Measurements from ENCODE around the gene HEG1. TPM values are rescaled to one million over a fixed set of nuclear protein-coding genes. Genes with fewer than 3 reads are reported as not detected.

Gene HEG1
- total RNA-seq, 1 experiment from 2014 or later: 14.6 TPM

DNA sequence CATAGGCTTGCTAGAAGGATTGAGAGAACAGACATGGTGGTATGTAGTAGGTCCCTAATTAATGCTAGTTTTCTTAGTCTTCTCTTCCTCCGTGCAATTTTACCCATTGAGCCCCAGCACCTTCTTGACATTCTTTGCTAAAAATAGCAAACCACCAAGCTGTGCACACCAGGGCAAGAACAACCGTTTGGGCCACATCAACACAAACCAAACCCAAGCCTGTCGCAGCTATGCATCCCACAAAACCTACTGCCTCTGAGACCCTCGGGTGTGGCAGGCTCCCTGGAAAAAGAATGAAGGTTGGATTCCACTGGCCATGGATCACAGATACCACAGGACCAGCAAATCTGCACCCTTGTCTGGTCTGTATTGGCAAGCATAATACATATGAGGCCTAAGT lies 27.1 kb downstream of the HEG1 start:
- ChIA-PET CTCF (no interaction called here), POLR2A (no interaction called here)
- Mint-ChIP-seq H3K4me1 (peaks cover 18% of the 10 kb centered on the region), H3K27ac (no peak overlapping the region), H3K27me3 (ENCODE audit: low read depth) (no peaks in the 10 kb centered on the region), H3K4me3 (no peak overlapping the region), H3K9me3 (peaks cover 7% of the 10 kb centered on the region), H3K36me3 (peaks cover 19% of the 10 kb centered on the region)
- TF ChIP-seq, protein P1, sequence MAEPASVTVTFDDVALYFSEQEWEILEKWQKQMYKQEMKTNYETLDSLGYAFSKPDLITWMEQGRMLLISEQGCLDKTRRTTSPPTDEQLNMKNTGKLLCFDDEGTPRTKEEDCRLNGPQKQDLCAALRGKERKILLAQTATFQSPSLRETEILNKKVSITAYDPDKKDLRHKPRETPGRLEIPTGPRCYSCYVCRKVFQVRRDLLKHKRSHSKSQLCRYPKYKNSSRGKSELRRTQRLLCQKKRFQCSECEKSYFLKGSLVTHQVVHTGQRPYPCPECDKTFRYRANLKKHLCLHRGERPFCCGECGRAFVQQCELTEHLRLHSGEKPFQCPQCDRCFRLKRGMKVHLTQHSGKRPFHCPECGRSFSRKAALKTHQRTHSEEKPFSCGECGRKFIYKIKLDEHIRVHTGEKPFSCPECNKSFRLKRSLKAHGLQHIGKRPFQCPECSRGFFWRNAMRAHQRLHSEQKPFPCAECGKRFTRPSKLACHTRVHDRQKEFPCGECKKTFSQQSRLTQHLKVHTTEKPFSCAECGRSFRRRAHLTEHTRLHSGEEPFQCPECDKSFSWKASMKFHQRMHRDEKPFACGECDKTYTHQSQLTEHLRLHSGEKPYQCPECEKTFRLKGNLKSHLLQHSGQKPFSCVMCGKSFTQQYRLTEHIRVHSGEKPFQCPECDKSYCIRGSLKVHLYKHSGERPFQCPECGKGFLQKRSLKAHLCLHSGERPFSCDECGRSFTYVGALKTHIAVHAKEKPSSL (CRISPR knock-in tag; conservative IDR thresholded peaks at IDR 0.05): no peak
- no peak for TF ChIP-seq NR2C2 (CRISPR knock-in tag; IDR thresholded peaks at IDR 0.05)
- no peak for TF ChIP-seq TCF7 (CRISPR knock-in tag; IDR thresholded peaks at IDR 0.05; ENCODE audit: low read depth)
- TF ChIP-seq ZNF423 (CRISPR knock-in tag; IDR thresholded peaks at IDR 0.05): no peak
- TF ChIP-seq, protein P2, sequence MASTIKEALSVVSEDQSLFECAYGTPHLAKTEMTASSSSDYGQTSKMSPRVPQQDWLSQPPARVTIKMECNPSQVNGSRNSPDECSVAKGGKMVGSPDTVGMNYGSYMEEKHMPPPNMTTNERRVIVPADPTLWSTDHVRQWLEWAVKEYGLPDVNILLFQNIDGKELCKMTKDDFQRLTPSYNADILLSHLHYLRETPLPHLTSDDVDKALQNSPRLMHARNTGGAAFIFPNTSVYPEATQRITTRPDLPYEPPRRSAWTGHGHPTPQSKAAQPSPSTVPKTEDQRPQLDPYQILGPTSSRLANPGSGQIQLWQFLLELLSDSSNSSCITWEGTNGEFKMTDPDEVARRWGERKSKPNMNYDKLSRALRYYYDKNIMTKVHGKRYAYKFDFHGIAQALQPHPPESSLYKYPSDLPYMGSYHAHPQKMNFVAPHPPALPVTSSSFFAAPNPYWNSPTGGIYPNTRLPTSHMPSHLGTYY (CRISPR knock-in tag; IDR thresholded peaks at IDR 0.05): no peak
- TF ChIP-seq KAT7 (CRISPR knock-in tag; IDR thresholded peaks at IDR 0.05; ENCODE audit: borderline replicate concordance): no peak
- TF ChIP-seq, protein P3, sequence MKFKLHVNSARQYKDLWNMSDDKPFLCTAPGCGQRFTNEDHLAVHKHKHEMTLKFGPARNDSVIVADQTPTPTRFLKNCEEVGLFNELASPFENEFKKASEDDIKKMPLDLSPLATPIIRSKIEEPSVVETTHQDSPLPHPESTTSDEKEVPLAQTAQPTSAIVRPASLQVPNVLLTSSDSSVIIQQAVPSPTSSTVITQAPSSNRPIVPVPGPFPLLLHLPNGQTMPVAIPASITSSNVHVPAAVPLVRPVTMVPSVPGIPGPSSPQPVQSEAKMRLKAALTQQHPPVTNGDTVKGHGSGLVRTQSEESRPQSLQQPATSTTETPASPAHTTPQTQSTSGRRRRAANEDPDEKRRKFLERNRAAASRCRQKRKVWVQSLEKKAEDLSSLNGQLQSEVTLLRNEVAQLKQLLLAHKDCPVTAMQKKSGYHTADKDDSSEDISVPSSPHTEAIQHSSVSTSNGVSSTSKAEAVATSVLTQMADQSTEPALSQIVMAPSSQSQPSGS (CRISPR knock-in tag; IDR thresholded peaks at IDR 0.05; ENCODE audit: borderline replicate concordance, low read depth): no peak
- TF ChIP-seq PRRX2 (CRISPR knock-in tag; IDR thresholded peaks at IDR 0.05): no peak
- no peak for TF ChIP-seq ATF1 (CRISPR knock-in tag; IDR thresholded peaks at IDR 0.05)
- TF ChIP-seq SMAD3 (CRISPR knock-in tag; IDR thresholded peaks at IDR 0.05; ENCODE audit: borderline replicate concordance): no peak
- TF ChIP-seq, protein P4, sequence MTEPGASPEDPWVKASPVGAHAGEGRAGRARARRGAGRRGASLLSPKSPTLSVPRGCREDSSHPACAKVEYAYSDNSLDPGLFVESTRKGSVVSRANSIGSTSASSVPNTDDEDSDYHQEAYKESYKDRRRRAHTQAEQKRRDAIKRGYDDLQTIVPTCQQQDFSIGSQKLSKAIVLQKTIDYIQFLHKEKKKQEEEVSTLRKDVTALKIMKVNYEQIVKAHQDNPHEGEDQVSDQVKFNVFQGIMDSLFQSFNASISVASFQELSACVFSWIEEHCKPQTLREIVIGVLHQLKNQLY (CRISPR knock-in tag; IDR thresholded peaks at IDR 0.05): no peak
- TF ChIP-seq RELA (CRISPR knock-in tag; IDR thresholded peaks at IDR 0.05; ENCODE audit: borderline replicate concordance): no peak
- no peak for TF ChIP-seq CBFB (CRISPR knock-in tag; IDR thresholded peaks at IDR 0.05; ENCODE audit: low read depth)
- no peak for DNase-seq (ENCODE audit: low spot score)
- no peak for ATAC-seq

DNA sequence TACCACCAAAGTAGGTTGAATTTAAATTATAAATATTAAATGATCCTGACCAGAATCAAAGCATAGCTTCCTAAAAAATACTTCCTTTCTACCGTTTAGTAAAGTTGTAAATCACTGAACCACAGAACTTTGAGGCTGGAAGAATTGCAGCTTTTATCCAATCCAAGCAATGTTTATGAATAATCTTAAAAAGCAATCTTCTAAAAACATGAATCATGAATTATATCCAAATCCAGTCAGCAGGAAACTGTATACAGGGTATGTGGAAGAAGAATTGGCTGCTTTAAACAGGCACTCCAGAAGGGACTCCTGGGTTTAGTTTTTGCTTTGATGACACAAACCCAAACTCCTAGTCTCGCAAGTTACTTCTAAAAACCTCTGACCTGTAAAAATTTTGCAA lies 30.2 kb downstream of the HEG1 start:
- no peak overlapping the region for H3K27ac Mint-ChIP-seq
- no peaks in the 10 kb centered on the region for H3K27me3 Mint-ChIP-seq (ENCODE audit: low read depth)
- no peak overlapping the region for H3K4me3 Mint-ChIP-seq
- ChIA-PET POLR2A (no interaction called here), CTCF (no interaction called here)
- peaks cover 8% of the 10 kb centered on the region; the same call in 1 of the 2 replicates for H3K4me1 Mint-ChIP-seq
- TF ChIP-seq NFYB (CRISPR knock-in tag; conservative IDR thresholded peaks at IDR 0.05; ENCODE audit: low read depth): no peak
- no peak for TF ChIP-seq TCF7 (CRISPR knock-in tag; IDR thresholded peaks at IDR 0.05; ENCODE audit: low read depth)
- TF ChIP-seq ZNF121 (CRISPR knock-in tag; IDR thresholded peaks at IDR 0.05): no peak
- ATAC-seq (no peak), DNase-seq (ENCODE audit: low spot score) (no peak)
- H3K36me3 Mint-ChIP-seq: peaks cover 19% of the 10 kb centered on the region
- H3K9me3 Mint-ChIP-seq: peaks cover 6% of the 10 kb centered on the region

DNA sequence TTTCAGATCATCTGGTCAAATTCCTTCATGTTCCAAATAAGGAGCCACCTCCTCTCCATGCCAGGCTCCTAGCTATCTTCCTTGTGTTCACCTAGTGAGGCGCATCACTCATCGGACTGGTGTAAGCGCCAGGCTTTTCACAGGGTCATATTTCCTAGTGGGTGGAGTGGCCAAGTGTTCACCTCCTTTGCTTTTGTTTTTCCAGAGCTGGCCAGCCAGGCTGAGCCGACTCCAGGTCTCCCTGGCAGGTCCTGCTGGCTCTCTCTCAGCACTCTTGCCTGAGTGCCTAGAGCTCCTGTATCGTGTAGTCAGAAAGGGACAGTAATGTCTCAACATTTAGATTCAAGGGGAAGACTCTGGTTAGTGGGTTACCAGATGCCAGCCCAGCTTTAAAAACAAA lies 31.0 kb downstream of the HEG1 start:
- no peak for DNase-seq (ENCODE audit: low spot score)
- no peaks in the 10 kb centered on the region; the same call in 1 of the 2 replicates for H3K9me3 Mint-ChIP-seq
- H3K27ac Mint-ChIP-seq: no peak overlapping the region; the same call in 1 of the 2 replicates
- H3K36me3 Mint-ChIP-seq: peaks cover 19% of the 10 kb centered on the region
- CTCF ChIA-PET: no interaction called here
- POLR2A ChIA-PET: no interaction called here
- H3K4me1 Mint-ChIP-seq: peaks cover 8% of the 10 kb centered on the region; the same call in 1 of the 2 replicates
- no peak for ATAC-seq
- H3K4me3 Mint-ChIP-seq: no peak overlapping the region
- no peaks in the 10 kb centered on the region for H3K27me3 Mint-ChIP-seq (ENCODE audit: low read depth)
- TF ChIP-seq SMAD3 (CRISPR knock-in tag; IDR thresholded peaks at IDR 0.05; ENCODE audit: borderline replicate concordance) (no peak), ZNF263 (CRISPR knock-in tag; IDR thresholded peaks at IDR 0.05; ENCODE audit: low read depth) (no peak), FOXP1 (CRISPR knock-in tag; IDR thresholded peaks at IDR 0.05; ENCODE audit: borderline replicate concordance) (no peak), NR1H2 (CRISPR knock-in tag; IDR thresholded peaks at IDR 0.05) (no peak), ELF4 (CRISPR knock-in tag; IDR thresholded peaks at IDR 0.05; ENCODE audit: low read depth) (no peak), ZBTB21 (CRISPR knock-in tag; IDR thresholded peaks at IDR 0.05; ENCODE audit: borderline replicate concordance) (no peak), RORB (CRISPR knock-in tag; IDR thresholded peaks at IDR 0.05) (no peak)
- TF ChIP-seq, protein P5, sequence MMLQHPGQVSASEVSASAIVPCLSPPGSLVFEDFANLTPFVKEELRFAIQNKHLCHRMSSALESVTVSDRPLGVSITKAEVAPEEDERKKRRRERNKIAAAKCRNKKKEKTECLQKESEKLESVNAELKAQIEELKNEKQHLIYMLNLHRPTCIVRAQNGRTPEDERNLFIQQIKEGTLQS (CRISPR knock-in tag; conservative IDR thresholded peaks at IDR 0.05): no peak
- TF ChIP-seq, protein P6, sequence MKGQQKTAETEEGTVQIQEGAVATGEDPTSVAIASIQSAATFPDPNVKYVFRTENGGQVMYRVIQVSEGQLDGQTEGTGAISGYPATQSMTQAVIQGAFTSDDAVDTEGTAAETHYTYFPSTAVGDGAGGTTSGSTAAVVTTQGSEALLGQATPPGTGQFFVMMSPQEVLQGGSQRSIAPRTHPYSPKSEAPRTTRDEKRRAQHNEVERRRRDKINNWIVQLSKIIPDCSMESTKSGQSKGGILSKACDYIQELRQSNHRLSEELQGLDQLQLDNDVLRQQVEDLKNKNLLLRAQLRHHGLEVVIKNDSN (CRISPR knock-in tag; IDR thresholded peaks at IDR 0.05): no peak
- TF ChIP-seq, protein P7, sequence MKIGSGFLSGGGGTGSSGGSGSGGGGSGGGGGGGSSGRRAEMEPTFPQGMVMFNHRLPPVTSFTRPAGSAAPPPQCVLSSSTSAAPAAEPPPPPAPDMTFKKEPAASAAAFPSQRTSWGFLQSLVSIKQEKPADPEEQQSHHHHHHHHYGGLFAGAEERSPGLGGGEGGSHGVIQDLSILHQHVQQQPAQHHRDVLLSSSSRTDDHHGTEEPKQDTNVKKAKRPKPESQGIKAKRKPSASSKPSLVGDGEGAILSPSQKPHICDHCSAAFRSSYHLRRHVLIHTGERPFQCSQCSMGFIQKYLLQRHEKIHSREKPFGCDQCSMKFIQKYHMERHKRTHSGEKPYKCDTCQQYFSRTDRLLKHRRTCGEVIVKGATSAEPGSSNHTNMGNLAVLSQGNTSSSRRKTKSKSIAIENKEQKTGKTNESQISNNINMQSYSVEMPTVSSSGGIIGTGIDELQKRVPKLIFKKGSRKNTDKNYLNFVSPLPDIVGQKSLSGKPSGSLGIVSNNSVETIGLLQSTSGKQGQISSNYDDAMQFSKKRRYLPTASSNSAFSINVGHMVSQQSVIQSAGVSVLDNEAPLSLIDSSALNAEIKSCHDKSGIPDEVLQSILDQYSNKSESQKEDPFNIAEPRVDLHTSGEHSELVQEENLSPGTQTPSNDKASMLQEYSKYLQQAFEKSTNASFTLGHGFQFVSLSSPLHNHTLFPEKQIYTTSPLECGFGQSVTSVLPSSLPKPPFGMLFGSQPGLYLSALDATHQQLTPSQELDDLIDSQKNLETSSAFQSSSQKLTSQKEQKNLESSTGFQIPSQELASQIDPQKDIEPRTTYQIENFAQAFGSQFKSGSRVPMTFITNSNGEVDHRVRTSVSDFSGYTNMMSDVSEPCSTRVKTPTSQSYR (CRISPR knock-in tag; IDR thresholded peaks at IDR 0.05): no peak
